Body of pancreas (tissue), 4 donors: ENCODE measurements around the gene ANTXR1.

ENCODE experiments used
- POLR2A ChIP-seq, 3 donors: fragments of 450-650 bp; IDR thresholded peaks; one replicate each; pipeline ENCODE4 v1.6.1; 2016; ENCODE audit warnings: antibody characterized with exemption in 3 of 3, mild to moderate bottlenecking in 2 of 3
- TF ChIP-seq, protein P1 (sequence below), 7 experiments: fragments of 450-650 bp in 4 of 7; fragments of 200-600 bp in 3 of 7; sonication (generic) in 3 of 7; IDR thresholded peaks; one replicate each; pipeline ENCODE4 v1.5.1; 2016 to 2019; ENCODE audit warnings: antibody characterized with exemption in 7 of 7

DNA sequence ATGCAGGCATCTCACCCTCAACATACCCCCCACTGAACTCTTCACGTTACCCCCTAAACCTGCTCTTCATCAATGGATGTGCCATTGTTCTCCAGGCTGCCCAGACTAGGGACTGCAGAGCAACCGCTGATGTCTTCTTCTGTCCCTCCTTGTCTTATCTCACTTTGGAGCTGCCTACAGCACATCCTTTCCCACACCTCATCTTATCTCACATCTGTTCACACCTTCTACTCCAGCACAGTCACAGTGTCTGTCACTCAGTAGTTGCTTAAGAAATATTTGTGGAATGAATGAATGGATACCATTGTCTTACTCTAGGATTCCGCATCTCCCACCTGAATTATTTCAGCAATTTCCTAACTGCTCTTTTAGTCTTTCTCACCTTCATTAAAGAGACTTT is 144.5 kb downstream of the ANTXR1 start:
- TF ChIP-seq, protein P1, sequence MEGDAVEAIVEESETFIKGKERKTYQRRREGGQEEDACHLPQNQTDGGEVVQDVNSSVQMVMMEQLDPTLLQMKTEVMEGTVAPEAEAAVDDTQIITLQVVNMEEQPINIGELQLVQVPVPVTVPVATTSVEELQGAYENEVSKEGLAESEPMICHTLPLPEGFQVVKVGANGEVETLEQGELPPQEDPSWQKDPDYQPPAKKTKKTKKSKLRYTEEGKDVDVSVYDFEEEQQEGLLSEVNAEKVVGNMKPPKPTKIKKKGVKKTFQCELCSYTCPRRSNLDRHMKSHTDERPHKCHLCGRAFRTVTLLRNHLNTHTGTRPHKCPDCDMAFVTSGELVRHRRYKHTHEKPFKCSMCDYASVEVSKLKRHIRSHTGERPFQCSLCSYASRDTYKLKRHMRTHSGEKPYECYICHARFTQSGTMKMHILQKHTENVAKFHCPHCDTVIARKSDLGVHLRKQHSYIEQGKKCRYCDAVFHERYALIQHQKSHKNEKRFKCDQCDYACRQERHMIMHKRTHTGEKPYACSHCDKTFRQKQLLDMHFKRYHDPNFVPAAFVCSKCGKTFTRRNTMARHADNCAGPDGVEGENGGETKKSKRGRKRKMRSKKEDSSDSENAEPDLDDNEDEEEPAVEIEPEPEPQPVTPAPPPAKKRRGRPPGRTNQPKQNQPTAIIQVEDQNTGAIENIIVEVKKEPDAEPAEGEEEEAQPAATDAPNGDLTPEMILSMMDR (IDR thresholded peaks at IDR 0.05) = no peak
- TF ChIP-seq POLR2A (IDR thresholded peaks at IDR 0.05) = no peak
